Iris pigment epithelial cell (primary cell): Measurements from ENCODE around the gene FCHSD2.

Source experiments
- DNase-seq: peaks from one replicate; pipeline ENCODE4 v3.0.0-alpha.2; 2011; ENCODE audit warnings: low read depth

FCHSD2 gene

GRCh38 chr11:73142128-73142377 is at the start of gene FCHSD2:
TSS of gene FCHSD2 (minus strand) at chr11:73142318. CDS start at chr11:73141877, 441 bp downstream.
- DNase-seq = no peak

DNA sequence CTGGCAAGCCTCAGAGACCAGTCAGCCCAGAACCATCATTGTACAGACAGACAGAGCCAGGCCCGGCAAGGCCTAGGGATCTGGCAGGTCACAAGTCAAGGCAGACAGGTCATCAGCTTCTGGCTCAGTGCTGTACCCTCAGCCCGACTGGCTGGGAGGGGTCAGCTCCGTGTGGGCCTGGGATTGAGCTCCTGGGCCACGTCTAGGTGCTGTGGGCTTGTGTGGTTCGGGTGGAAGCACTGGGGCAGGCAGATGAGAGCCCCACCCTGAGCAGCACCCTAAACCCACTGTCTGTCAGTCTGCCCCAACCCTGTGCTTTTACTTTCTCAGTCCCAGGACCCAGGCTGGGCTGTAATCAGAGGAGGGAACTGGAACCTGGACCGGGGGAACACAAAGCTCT is 49.0 kb upstream of the FCHSD2 start:
- DNase-seq = no peak

DNA sequence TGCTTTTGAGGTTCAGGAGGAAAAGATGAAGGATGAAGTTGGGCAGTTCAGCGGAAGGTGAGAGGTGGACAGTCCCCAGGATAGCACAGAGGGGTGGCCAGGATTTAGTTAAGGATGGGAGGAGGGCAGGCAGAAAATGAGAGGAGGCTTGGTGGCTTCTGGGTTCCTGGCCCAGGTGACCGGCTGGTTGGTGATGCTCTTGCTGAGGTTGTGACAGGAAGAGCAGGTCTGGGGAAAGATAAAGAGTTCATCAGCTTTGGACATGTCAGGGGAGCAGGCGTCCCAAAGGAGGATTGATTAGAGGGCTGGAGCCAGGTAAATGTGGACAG is 48.4 kb upstream of the FCHSD2 start:
- DNase-seq = no peak

DNA sequence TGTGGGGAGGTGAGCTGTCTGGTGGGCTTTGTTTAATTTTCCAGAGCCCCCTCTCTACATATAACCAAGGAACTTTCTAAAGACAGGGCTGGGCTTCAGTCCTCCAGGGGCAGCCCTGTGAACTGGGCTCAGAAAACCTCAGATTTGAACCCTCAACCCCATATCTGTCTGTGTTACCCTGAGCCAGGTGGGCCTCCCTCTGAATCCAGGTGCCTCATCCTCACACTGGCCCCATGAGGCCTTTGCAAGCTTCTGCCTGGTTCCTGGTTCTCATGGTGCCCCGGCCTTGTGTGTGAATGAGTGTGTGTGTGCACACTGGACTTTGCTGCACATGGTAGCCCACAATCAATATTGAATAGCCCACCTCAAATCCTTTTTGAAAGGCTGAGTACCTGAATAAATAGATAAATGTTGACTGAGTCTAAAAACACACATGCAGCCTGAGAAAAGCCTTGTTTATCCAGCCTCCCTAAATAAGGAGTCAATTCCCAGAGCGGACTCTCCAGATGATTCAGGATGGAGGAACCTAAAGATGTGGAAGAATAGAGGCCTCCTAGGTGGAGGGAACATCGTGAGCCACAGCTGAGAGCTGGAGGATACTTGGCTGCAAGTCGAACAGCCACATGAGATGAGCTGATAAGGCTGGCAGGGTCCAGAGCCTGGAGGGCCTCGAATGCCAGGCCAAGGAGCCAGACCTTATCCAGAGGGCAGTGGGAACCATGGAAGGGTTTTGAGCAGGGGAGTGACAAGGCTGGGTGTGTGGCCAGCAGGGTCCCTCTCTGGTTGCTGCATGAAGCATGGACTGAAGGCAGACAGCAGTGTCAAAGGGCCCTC is 47.8 kb upstream of the FCHSD2 start:
- DNase-seq = no peak

- no peak for DNase-seq
Observed at GRCh38 chr11:73189315-73189714, 47.2 kb upstream of the FCHSD2 start.

GRCh38 chr11:73188301-73188700 is 46.2 kb upstream of the FCHSD2 start:
- DNase-seq = no peak

DNA sequence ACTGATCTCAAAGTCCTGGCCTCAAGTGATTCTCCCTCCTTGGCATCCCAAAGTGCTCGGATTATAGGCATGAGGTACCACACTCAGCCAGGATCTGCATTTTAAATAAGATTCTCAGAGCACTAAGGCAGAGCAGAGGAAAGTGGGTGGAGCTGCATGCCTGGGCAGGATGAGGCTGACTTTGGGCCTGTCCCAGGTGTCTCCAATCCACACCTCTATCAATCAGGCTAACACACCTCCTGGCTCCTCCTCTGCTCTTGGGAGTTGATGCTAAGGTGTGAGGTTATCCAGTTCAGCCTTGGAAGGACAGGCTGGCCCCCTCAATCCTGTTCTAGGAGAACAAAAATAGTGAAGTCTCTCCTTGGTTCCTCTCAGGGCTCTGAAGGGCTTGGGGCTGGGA is 45.7 kb upstream of the FCHSD2 start:
- DNase-seq = no peak

GRCh38 chr11:73186886-73187285 is 44.8 kb upstream of the FCHSD2 start:
- DNase-seq = no peak

DNA sequence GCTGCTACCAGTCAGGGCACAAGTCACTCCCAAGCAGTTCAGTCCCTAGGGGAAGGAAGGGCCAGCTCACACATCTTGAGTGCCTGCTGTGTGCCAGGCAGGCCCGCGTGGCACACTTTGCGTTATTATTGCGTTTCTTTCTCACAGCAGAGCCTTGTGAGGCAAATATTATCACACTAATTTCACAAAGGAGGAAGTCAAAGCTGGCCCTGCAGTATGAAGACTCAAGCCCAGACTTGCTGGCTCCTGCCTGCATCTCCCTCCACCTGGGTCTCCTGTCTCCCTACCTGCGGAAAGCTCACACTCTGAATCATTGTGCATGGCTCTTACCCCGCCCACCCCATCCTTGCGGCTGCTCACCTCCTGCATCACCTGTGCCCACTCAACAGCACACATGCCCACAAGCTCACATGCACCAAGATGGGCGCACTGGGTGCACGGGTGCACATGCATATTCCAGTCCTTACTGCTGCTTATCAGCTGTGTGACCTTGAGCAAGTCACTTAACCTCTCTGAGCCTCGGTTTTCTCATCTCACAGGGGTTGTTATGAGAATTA is 44.3 kb upstream of the FCHSD2 start:
- DNase-seq = no peak

- DNase-seq = peak; percentile 82
Observed at GRCh38 chr11:73185680-73186293, 43.7 kb upstream of the FCHSD2 start.

GRCh38 chr11:73184953-73185671 is 43.0 kb upstream of the FCHSD2 start:
- peak; percentile 46 for DNase-seq

- DNase-seq = no peak
Observed at GRCh38 chr11:73182824-73183321, 40.8 kb upstream of the FCHSD2 start.

- DNase-seq = no peak
Observed at GRCh38 chr11:73178681-73179080, 36.6 kb upstream of the FCHSD2 start.

DNA sequence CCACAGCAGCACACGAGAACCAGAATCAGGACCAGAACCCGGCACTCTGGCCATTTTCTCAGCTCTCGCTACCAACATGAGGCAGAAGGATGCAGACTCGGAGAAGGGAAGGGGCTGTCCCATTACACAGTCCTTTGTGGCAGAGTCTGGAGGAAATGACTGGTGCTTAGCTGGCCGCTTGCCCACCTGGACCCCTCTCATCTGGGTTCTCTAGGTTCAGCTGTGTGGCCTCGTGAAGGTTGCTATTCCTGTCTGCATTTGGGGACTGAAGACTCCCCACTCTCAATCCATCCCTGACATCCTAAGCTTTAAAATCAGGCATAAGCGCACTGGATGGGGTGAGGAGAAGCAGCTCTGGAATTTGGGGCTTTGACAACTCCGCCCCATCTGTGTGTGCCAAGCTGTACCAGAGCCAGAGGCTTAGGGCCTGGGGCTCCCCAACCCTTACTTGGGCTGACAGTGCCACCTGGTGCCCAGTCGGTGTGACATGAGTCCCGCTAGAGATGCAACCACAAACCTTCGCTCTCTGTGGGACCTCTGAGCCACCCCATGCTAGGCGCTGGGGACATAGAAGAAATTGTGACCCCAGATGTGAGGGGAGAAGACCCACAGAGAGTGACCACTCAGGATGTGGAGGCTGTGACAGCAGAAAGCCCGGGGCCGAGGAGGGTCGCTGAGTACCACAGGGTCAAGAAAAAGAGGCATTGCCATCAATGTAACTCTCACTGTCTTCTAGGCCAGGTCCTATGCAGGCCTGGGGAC is 35.8 kb upstream of the FCHSD2 start:
- peak; percentile 63 for DNase-seq

- DNase-seq = no peak
Observed at GRCh38 chr11:73177380-73177777, 35.3 kb upstream of the FCHSD2 start.

DNA sequence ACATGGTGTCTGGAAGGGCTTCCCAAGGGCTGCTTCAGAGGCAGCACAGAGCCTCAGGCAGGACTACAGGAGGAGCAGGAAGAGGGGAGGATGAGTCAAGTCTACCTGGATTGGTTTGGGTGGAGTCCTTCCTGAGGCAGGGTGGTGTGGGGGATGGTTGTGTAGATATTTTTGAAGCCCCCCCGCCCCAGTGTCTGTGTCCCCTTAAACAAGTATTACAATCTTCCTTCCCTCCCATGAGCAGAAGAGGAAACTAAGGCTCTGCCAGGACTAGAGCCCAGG is 34.7 kb upstream of the FCHSD2 start:
- DNase-seq = no peak

DNA sequence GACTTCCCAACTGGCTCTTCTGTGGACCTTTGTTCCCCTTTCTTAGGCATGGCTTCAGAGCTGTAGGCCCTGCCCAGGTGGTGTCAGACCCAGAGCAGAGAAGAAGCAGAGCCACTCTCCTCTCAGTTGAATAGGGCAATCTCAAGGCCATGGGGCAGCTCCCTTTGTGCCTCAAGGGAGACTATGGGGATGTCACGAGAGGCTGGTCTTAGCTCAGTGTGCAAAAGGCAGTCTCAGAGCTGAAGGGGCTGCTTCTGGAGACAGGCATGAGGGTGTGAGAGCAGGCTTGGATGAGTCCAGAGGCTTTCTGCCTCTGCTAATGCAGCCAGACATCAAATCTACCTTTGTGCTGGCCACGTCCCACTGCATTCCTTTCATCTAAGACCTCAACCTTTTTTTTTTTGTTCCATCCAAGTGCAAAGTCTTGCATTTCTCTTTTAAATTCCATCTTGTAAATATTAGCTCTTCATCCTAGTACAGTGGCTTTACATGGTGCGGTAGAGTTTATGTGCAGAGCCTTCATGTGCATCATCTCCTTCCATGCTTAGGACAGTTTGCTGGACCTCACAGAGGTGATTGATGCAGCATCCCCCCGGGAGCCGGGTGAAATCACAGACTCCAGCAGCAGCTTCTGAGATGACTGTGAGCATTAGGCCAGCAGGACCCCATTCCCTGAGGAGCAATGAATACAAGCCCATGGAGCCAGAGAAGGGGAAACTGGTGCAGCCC is 34.2 kb upstream of the FCHSD2 start:
- DNase-seq = no peak

- DNase-seq = no peak
Observed at GRCh38 chr11:73175551-73176144, 33.5 kb upstream of the FCHSD2 start.

GRCh38 chr11:73174495-73174791 is 32.3 kb upstream of the FCHSD2 start:
- no peak for DNase-seq

- DNase-seq = no peak
Observed at GRCh38 chr11:73173755-73174494, 31.8 kb upstream of the FCHSD2 start.
